ENCODE results near the gene CABP7. TPM values are rescaled to one million over a fixed set of nuclear protein-coding genes. Genes with fewer than 3 reads are reported as not detected.

The CABP7 gene
- total and polyA plus RNA-seq, 2 of the 8 experiments (the other 6 are each of a cell fraction or from before 2014, with no cell fraction given) = 0.20 to 0.36 TPM

GRCh38 chr22:29737251-29738117, 17.7 kb downstream of the CABP7 start:
- 89% methylated on average over 20 of the region's 22 CpGs; no CpG with 5 or more reads in 1 of the 2 experiments for WGBS, 2 experiments (ENCODE audit: extremely low coverage in 1 of 2, insufficient coverage in 1 of 2, insufficient read length in 1 of 2, insufficient replicate concordance in 2 of 2, low coverage in 1 of 2, low lambda C conversion rate in 2 of 2, missing lambda C conversion rate in 1 of 2)
- peak overlapping the region; percentile 2; the same call in 1 of the 2 replicates for H3K18ac ChIP-seq (ENCODE audit: extremely low read depth, low read length)
- no peak overlapping the region for H4K91ac ChIP-seq (replicated peaks; ENCODE audit: insufficient read length, low read length)
- H3K9me3 ChIP-seq (ENCODE audit: insufficient read depth in 2 of 2, low read depth in 1 of 2, low read length in 1 of 2) = no peaks in the 10 kb centered on the region
- H3K36me3 ChIP-seq (ENCODE audit: control insufficient read depth in 2 of 4, insufficient read depth in 4 of 4, low read length in 3 of 4) = no peaks in the 10 kb centered on the region
- no peak overlapping the region for H3K27ac ChIP-seq (ENCODE audit: low read depth, low read length)
- H2BK12ac ChIP-seq (ENCODE audit: low read depth, low read length) = peak overlapping the region; percentile 39; the same call in 1 of the 2 replicates
- H2AFZ ChIP-seq (ENCODE audit: low read length) = no peak overlapping the region
- peaks cover 0 to 12% (median 7%) of the 10 kb centered on the region in 4 experiments; a peak in 6 of 7 replicates for H3K4me1 ChIP-seq (replicated peaks in 1 of 4; ENCODE audit: control insufficient read depth in 3 of 4, insufficient read depth in 4 of 4, low read length in 3 of 4)
- no peaks in the 10 kb centered on the region; the same call in 1 of the 2 replicates for H3K79me1 ChIP-seq (ENCODE audit: low read depth, low read length)
- ChIA-PET CTCF (ENCODE audit: partially characterized antibody) (interaction anchor here (0.8 to 1.9 kb wide), 6 partner anchors 11 to 48 kb away, joined by 3 to 6 read pairs (median 4); no protein-coding TSS in a partner anchor), POLR2A (ENCODE audit: partially characterized antibody) (interaction anchor here (0.7 to 1.8 kb wide), 4 partner anchors 10 to 33 kb away, joined by 3 to 5 read pairs (median 4); no protein-coding TSS in a partner anchor)
- H2BK20ac ChIP-seq (ENCODE audit: low read length) = no peak overlapping the region
- H3K4me3 ChIP-seq (ENCODE audit: extremely low read depth in 1 of 4, insufficient read depth in 2 of 4, low read depth in 3 of 4, low read length in 4 of 4) = no peak overlapping the region
- H3K56ac ChIP-seq (replicated peaks; ENCODE audit: insufficient read length, low read depth, low read length) = no peak overlapping the region
- H3K4ac ChIP-seq (replicated peaks; ENCODE audit: insufficient read length, low read depth, low read length) = no peak overlapping the region
- H3K79me2 ChIP-seq (ENCODE audit: control insufficient read depth in 1 of 2, insufficient read depth in 2 of 2, low read length in 2 of 2) = no peaks in the 10 kb centered on the region
- no peak overlapping the region for H3K4me2 ChIP-seq (ENCODE audit: insufficient read depth in 1 of 2, low read depth in 2 of 2, low read length in 2 of 2)
- H4K20me1 ChIP-seq (replicated peaks in 1 of 2; ENCODE audit: control insufficient read depth in 1 of 2, insufficient read depth in 2 of 2, low read length in 2 of 2) = no peaks in the 10 kb centered on the region
- no peak overlapping the region for H3K14ac ChIP-seq (ENCODE audit: insufficient read length)
- no peak overlapping the region for H4K5ac ChIP-seq (ENCODE audit: insufficient read length, low read depth, low read length)
- no peak overlapping the region for H2BK120ac ChIP-seq (replicated peaks; ENCODE audit: low read depth, low read length)
- FAIRE-seq (no peak), DNase-seq (ENCODE audit: low read depth in 1 of 2, low spot score in 2 of 2) (no peak)
- H3K9ac ChIP-seq (replicated peaks in 1 of 4; ENCODE audit: extremely low read depth in 1 of 4, low read depth in 3 of 4, low read length in 3 of 4) = no peak overlapping the region
- no peak overlapping the region for H2BK15ac ChIP-seq (ENCODE audit: low read length)
- H3K23ac ChIP-seq (ENCODE audit: insufficient read length) = no peak overlapping the region
- no peak for TF ChIP-seq CBX5 (IDR thresholded peaks at IDR 0.05; ENCODE audit: low read depth, low read length)
- TF ChIP-seq HDAC6 (IDR thresholded peaks at IDR 0.05; ENCODE audit: low read depth, low read length) = no peak
- TF ChIP-seq TAF1 (IDR thresholded peaks at IDR 0.05; ENCODE audit: low read depth, low read length) = no peak
- TF ChIP-seq CHD2 (IDR thresholded peaks at IDR 0.05; ENCODE audit: low read length) = no peak
- TF ChIP-seq EZH2 (IDR thresholded peaks at IDR 0.05; ENCODE audit: low read depth, low read length, severe bottlenecking) = no peak
- no peak for TF ChIP-seq FOSL1 (IDR thresholded peaks at IDR 0.05; ENCODE audit: insufficient read depth, low read depth, low read length)
- no peak for TF ChIP-seq SP1 (IDR thresholded peaks at IDR 0.05; ENCODE audit: low read depth, low read length)
- no peak for TF ChIP-seq RXRA (IDR thresholded peaks at IDR 0.05; ENCODE audit: insufficient read depth, low read depth, low read length)
- no peak for TF ChIP-seq GTF2F1 (IDR thresholded peaks at IDR 0.05; ENCODE audit: borderline replicate concordance, low read depth, low read length)
- no peak for TF ChIP-seq SP2 (IDR thresholded peaks at IDR 0.05; ENCODE audit: low read length)
- H2BK5ac ChIP-seq (ENCODE audit: low read depth, low read length) = no peak overlapping the region
- no peak overlapping the region for H2AK5ac ChIP-seq (ENCODE audit: low read depth, low read length)
- no peaks in the 10 kb centered on the region for H3K23me2 ChIP-seq (ENCODE audit: low read depth, low read length)
- no peak overlapping the region for H4K8ac ChIP-seq (ENCODE audit: extremely low read depth, insufficient read depth, low read length)
- no peaks in the 10 kb centered on the region for H3K27me3 ChIP-seq (replicated peaks in 1 of 4; ENCODE audit: control insufficient read depth in 3 of 4, extremely low read depth in 1 of 4, insufficient read depth in 3 of 4, low read length in 3 of 4)

All from H1 (cell line).